Lower leg skin (tissue), 3 donors: ENCODE data around the gene BCL2.

Source experiments
- POLR2A ChIP-seq, 2 donors: fragments of 450-650 bp; IDR thresholded peaks; one replicate each; pipeline ENCODE4 v1.6.1; 2016 to 2017; ENCODE audit warnings: antibody characterized with exemption in 2 of 2, mild to moderate bottlenecking in 1 of 2, moderate library complexity in 1 of 2
- TF ChIP-seq, protein P1 (sequence below), 3 donors: fragments of 450-650 bp; IDR thresholded peaks; one replicate each; pipeline ENCODE4 v1.5.1; 2016; ENCODE audit warnings: antibody characterized with exemption in 3 of 3, mild to moderate bottlenecking in 3 of 3, moderate library complexity in 2 of 3

DNA sequence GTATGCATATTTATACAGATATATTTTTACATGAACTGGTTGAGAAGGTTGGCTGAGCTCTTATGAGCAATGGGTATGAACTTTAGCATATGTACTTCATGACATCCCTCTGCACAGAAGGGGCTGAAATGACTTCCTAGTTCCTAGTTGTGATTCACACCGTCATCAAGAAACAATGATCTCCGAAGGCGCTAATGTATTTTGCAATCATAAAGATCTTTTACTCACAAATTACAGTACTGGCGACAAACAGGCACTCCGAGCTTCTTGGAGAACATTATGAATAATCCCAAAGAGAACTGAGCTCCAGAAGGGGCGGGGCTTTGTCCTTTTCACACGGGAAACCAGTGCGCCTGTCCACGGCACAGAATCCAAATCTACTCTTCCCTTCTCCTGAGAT, 18.1 kb downstream of the BCL2 start:
- TF ChIP-seq, protein P1, sequence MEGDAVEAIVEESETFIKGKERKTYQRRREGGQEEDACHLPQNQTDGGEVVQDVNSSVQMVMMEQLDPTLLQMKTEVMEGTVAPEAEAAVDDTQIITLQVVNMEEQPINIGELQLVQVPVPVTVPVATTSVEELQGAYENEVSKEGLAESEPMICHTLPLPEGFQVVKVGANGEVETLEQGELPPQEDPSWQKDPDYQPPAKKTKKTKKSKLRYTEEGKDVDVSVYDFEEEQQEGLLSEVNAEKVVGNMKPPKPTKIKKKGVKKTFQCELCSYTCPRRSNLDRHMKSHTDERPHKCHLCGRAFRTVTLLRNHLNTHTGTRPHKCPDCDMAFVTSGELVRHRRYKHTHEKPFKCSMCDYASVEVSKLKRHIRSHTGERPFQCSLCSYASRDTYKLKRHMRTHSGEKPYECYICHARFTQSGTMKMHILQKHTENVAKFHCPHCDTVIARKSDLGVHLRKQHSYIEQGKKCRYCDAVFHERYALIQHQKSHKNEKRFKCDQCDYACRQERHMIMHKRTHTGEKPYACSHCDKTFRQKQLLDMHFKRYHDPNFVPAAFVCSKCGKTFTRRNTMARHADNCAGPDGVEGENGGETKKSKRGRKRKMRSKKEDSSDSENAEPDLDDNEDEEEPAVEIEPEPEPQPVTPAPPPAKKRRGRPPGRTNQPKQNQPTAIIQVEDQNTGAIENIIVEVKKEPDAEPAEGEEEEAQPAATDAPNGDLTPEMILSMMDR (IDR thresholded peaks at IDR 0.05), result no peak
- no peak for TF ChIP-seq POLR2A (IDR thresholded peaks at IDR 0.05)
